Dedifferentiated amniotic fluid mesenchymal stem cell (primary cell): ENCODE results near the gene PITHD1.
"Not testable (repeated sequence)": the region's sequence is repeated elsewhere in the genome, so short reads cannot be mapped to it uniquely, and the experiment has no call there.

Experiments
- DNase-seq: peaks from one replicate; pipeline ENCODE4 v3.0.0-alpha.2; 2016; ENCODE audit errors: extremely low spot score

The PITHD1 gene

GRCh38 chr1:23772854-23773242 lies 5.4 kb upstream of the PITHD1 start:
- DNase-seq = no peak

- no peak for DNase-seq
These were observed 3.9 kb upstream of the PITHD1 start for GRCh38 chr1:23774174-23774880.

- no peak for DNase-seq
These were observed 2.0 kb upstream of the PITHD1 start for GRCh38 chr1:23776217-23776616.

- no peak for DNase-seq
These were observed 1.7 kb downstream of the PITHD1 start for GRCh38 chr1:23779826-23780371.

- not testable (repeated sequence) for DNase-seq
These were observed 4.9 kb downstream of the PITHD1 start for GRCh38 chr1:23783141-23783540.

- no peak for DNase-seq
These were observed 6.6 kb downstream of the PITHD1 start for GRCh38 chr1:23784846-23785245.

- DNase-seq = no peak
These were observed 9.5 kb downstream of the PITHD1 start for GRCh38 chr1:23787701-23788100.

GRCh38 chr1:23788695-23789094 lies 10.5 kb downstream of the PITHD1 start:
- no peak for DNase-seq

- DNase-seq = peak; percentile 94
These were observed 12.7 kb downstream of the PITHD1 start, which contains the start of gene LYPLA2 for GRCh38 chr1:23790696-23791515. TSS of gene LYPLA2 (plus strand) at chr1:23791145. CDS start at chr1:23792683, 1,538 bp downstream.

- DNase-seq = no peak
These were observed 13.4 kb downstream of the PITHD1 start for GRCh38 chr1:23791516-23792047.

GRCh38 chr1:23792151-23792945 lies 14.1 kb downstream of the PITHD1 start:
- no peak for DNase-seq

- no peak for DNase-seq
These were observed 15.0 kb downstream of the PITHD1 start for GRCh38 chr1:23793018-23793781.

GRCh38 chr1:23793861-23794731 lies 15.9 kb downstream of the PITHD1 start:
- DNase-seq = no peak

GRCh38 chr1:23794732-23795182 lies 16.5 kb downstream of the PITHD1 start:
- DNase-seq = not testable (repeated sequence)

- no peak for DNase-seq
These were observed 17.7 kb downstream of the PITHD1 start for GRCh38 chr1:23795676-23796465.

GRCh38 chr1:23796466-23797271 lies 18.5 kb downstream of the PITHD1 start:
- DNase-seq = no peak

- no peak for DNase-seq
These were observed 19.5 kb downstream of the PITHD1 start for GRCh38 chr1:23797478-23798448.
